Mucosa of stomach (tissue), 1 donor: ENCODE data around the gene UNC5C.

ENCODE experiments used
- H3K27me3 ChIP-seq: one replicate; pipeline ENCODE4 v1.7.0; 2013; ENCODE audit warnings: mild to moderate bottlenecking, low read length; ENCODE audit not compliant: control insufficient read depth, insufficient read depth
- H3K36me3 ChIP-seq: one replicate; pipeline ENCODE4 v1.7.0; 2013; ENCODE audit warnings: low read length; ENCODE audit not compliant: control insufficient read depth, insufficient read depth
- H3K4me1 ChIP-seq: one replicate; pipeline ENCODE4 v1.7.0; 2013; ENCODE audit warnings: mild to moderate bottlenecking, low read length; ENCODE audit not compliant: control insufficient read depth, insufficient read depth
- H3K4me3 ChIP-seq: one replicate; pipeline ENCODE4 v1.7.0; 2013; ENCODE audit warnings: low read length
- H3K9ac ChIP-seq: one replicate; pipeline ENCODE4 v1.7.0; 2013; ENCODE audit warnings: mild to moderate bottlenecking, low read length, moderate library complexity
- H3K9me3 ChIP-seq: one replicate; pipeline ENCODE4 v1.7.0; 2013; ENCODE audit warnings: mild to moderate bottlenecking, low read length, moderate library complexity; ENCODE audit not compliant: control insufficient read depth
- donor health status: Pancreatic carcinoma.

UNC5C gene

DNA sequence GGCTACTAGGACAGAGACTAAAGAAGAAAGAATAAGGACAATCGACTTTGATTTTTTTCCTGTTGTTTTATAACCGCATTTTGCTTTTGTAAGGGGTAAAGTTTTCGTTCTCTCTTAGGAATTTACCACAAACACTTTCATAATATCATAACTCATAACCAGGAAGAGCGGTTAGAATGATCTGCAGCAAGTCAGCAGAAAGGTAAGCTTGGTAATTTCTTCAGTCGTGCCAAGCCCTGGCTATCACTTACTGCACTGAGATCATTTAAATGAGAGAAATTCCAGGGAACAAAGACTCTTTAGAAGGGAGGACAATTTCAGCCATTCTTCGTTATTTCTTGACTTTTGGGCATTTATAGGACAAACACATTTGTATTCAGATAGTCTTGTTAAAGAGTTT is 258.1 kb downstream of the UNC5C start:
- Histone ChIP-seq H3K36me3 (no peaks in the 10 kb centered on the region), H3K27me3 (no peaks in the 10 kb centered on the region), H3K9me3 (no peaks in the 10 kb centered on the region), H3K4me3 (no peak overlapping the region), H3K4me1 (no peaks in the 10 kb centered on the region), H3K9ac (no peak overlapping the region)

GRCh38 chr4:95289028-95289634 is 259.6 kb downstream of the UNC5C start:
- H3K36me3 ChIP-seq, result no peaks in the 10 kb centered on the region
- H3K4me1 ChIP-seq, result no peaks in the 10 kb centered on the region

DNA sequence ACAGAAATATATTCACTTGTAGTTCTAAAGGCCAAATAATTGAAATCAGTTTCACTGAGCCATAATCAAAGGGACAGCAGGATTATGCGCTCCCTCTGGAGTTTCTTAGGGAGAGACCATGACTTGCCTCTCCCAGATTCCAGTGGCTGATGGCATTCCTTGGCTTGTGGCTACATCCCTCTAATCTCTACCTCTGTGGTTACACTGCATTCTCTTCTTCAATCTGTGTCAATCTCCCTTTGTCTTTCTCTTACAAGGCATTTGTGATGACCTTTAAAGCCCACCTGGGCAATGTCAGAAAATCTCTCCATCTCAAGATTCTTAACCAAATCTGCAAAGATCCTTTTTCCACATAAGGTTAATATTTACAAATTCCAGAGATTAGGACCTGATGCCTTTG is 260.2 kb downstream of the UNC5C start:
- no peak overlapping the region for H3K9ac ChIP-seq
- no peaks in the 10 kb centered on the region for H3K27me3 ChIP-seq
- no peak overlapping the region for H3K4me3 ChIP-seq
- no peaks in the 10 kb centered on the region for H3K4me1 ChIP-seq
- H3K36me3 ChIP-seq, result no peaks in the 10 kb centered on the region
- no peaks in the 10 kb centered on the region for H3K9me3 ChIP-seq

More at GRCh38 chr4:95289028-95289634, 259.6 kb downstream of the UNC5C start:
- Histone ChIP-seq H3K4me3 (no peak overlapping the region), H3K9me3 (no peaks in the 10 kb centered on the region), H3K27me3 (no peaks in the 10 kb centered on the region), H3K9ac (no peak overlapping the region)

GRCh38 chr4:95285797-95286196 is 263.0 kb downstream of the UNC5C start:
- H3K9ac ChIP-seq, result no peak overlapping the region

GRCh38 chr4:95284655-95285054 is 264.1 kb downstream of the UNC5C start:
- Histone ChIP-seq H3K4me3 (no peak overlapping the region), H3K36me3 (no peaks in the 10 kb centered on the region), H3K9me3 (no peaks in the 10 kb centered on the region), H3K27me3 (no peaks in the 10 kb centered on the region), H3K9ac (no peak overlapping the region), H3K4me1 (no peaks in the 10 kb centered on the region)

More at GRCh38 chr4:95285797-95286196, 263.0 kb downstream of the UNC5C start:
- Histone ChIP-seq H3K36me3 (no peaks in the 10 kb centered on the region), H3K9me3 (no peaks in the 10 kb centered on the region), H3K27me3 (no peaks in the 10 kb centered on the region), H3K4me3 (no peak overlapping the region), H3K4me1 (no peaks in the 10 kb centered on the region)

DNA sequence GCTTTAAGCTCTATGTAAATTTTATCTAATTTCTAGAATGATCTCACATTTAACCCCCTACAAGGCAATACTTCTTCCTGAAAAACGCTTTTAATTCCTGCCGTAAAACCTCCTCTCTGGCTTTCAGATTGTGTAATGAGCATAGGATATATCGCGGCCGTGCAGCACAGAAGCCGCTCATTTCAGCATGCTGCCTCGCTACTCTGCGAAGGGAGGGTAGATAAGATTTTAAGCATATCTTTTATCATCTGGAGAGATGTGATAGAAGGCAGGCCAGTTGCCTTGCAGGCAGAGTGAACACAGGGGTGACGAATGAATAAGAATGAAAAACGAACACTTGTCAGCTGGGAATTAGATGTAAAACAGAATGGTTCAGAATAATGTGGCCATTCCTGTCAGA is 265.5 kb downstream of the UNC5C start:
- Histone ChIP-seq H3K9ac (no peak overlapping the region), H3K36me3 (no peaks in the 10 kb centered on the region), H3K9me3 (no peaks in the 10 kb centered on the region)

DNA sequence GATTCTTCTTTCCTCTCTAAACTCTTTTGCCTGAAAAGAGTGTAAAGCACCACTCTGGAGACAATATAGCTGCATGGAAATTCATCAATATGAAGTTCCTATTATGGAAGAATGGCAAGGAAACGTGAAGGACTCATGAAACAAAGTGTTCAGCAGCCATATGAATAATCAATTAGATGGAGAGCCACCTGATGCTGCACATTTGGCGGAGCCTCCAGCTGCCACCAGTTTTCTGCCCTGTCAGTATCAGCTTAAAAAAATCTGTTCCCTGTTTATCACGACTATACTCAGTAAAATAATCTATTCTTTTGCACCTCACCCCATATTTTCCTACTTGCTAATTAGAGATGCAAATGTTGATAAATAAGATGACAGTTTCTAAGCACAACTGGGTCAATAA is 276.0 kb downstream of the UNC5C start:
- Histone ChIP-seq H3K36me3 (no peaks in the 10 kb centered on the region), H3K9ac (no peak overlapping the region), H3K4me3 (no peak overlapping the region), H3K9me3 (no peaks in the 10 kb centered on the region), H3K27me3 (no peaks in the 10 kb centered on the region), H3K4me1 (no peaks in the 10 kb centered on the region)

More for the DNA sequence above, 265.5 kb downstream of the UNC5C start:
- Histone ChIP-seq H3K27me3 (no peaks in the 10 kb centered on the region), H3K4me3 (no peak overlapping the region), H3K4me1 (no peaks in the 10 kb centered on the region)

- H3K4me1 ChIP-seq, result no peaks in the 10 kb centered on the region
- no peak overlapping the region for H3K4me3 ChIP-seq
- no peaks in the 10 kb centered on the region for H3K36me3 ChIP-seq
- no peaks in the 10 kb centered on the region for H3K27me3 ChIP-seq
- H3K9me3 ChIP-seq, result no peaks in the 10 kb centered on the region
- no peak overlapping the region for H3K9ac ChIP-seq
Observed at GRCh38 chr4:95272036-95272435, 276.7 kb downstream of the UNC5C start.

DNA sequence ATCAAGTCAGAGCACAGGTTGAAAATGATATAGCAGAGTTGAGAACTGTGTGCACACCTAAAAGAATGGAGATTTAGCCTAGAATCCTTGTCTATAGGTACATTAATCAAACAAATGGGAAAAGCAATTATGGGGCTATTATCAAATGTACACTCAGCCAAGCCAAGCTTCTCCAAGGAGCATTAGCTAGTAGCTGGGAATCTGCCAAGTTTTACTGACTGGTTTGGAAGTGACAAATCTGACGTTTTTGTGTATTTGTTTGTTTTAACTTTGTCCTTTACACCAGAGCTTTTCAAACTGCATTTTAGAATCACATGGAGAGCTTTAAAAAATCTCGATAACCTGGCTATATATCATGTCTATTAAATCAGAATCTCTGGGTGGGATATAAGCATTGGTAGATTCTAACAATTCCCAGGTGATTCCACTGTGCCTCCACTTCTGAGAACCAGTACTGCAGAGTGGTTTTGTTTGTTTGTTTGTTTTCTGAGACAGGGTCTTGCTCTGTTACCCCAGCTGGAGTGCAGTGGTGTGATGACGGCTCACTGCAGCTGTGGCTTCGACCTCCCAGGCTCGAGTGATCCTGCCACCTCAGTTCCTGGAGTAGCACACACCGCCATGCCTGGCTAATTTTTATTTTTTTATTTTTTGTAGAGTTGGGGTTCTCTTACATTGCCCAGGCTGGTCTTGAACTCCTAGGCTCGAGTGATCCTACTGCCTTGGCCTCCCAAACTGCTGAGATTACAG is 279.8 kb downstream of the UNC5C start:
- no peak overlapping the region for H3K4me3 ChIP-seq
- no peaks in the 10 kb centered on the region for H3K27me3 ChIP-seq
- H3K9ac ChIP-seq, result no peak overlapping the region
- no peaks in the 10 kb centered on the region for H3K9me3 ChIP-seq
- H3K4me1 ChIP-seq, result no peaks in the 10 kb centered on the region
- H3K36me3 ChIP-seq, result no peaks in the 10 kb centered on the region

DNA sequence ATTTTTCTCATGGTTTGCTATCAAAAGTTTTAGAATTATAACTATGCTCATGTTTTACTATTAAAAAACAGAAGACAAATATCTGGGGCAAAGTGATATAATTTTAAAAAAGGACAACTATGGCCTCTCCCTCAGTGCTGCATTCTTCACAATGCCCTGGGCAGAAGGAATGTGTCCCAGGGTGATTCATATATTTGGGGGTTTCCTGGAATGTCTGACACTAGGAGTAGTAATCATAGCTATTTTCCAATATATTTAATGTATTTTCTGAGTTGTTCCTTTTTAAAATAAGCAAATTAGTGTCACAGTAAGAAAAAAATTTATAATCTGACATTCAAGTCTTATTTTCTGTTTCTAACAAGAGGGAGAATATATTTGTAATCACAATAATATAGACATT is 281.7 kb downstream of the UNC5C start:
- H3K4me3 ChIP-seq, result no peak overlapping the region
- no peaks in the 10 kb centered on the region for H3K9me3 ChIP-seq
- no peaks in the 10 kb centered on the region for H3K27me3 ChIP-seq
- H3K9ac ChIP-seq, result no peak overlapping the region
- no peaks in the 10 kb centered on the region for H3K36me3 ChIP-seq
- H3K4me1 ChIP-seq, result no peaks in the 10 kb centered on the region

DNA sequence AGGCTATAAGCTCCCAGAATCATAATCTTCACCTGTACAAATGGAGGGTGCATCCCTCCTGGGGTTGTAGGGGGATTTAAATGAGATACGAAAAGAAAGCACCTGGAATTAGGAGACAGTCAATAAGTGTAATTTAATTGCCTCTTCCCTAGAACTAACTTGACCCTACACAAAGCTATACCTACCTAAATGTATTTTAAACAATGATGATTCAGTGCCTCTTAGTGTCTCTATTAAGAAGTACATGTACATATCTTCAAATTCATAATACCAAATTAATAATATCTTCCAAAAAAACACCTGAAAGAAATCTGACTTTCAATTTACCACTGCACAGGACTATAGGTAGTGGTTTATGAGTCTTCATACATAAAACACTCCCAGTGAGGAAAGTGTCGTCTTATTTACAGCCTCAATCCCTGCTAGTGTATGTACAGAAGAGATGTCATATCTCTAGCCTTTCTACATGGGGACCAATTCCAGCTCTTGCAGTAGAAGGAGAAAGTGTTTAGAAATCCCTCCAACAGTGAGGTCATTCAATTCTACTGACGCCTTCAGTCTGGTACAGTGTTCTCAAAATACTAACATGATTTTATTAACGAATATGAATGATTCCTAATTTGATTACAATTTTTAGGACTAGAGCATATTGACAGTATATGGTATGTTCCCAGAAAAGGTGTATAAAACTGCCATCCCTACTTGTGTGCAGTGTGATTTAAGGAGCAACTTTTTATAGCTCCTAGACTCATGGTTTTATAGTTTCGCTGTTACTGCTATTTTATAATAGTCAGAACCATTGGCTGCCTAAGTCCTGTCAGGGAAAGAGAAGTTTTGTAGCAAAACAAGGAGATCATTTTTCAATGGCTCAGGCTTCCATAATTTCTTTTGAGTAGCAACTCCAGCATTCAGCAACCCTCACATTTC is 282.7 kb downstream of the UNC5C start:
- H3K9me3 ChIP-seq, result no peaks in the 10 kb centered on the region
- H3K36me3 ChIP-seq, result no peaks in the 10 kb centered on the region
- H3K27me3 ChIP-seq, result no peaks in the 10 kb centered on the region
- no peak overlapping the region for H3K9ac ChIP-seq
- no peaks in the 10 kb centered on the region for H3K4me1 ChIP-seq
- H3K4me3 ChIP-seq, result no peak overlapping the region

DNA sequence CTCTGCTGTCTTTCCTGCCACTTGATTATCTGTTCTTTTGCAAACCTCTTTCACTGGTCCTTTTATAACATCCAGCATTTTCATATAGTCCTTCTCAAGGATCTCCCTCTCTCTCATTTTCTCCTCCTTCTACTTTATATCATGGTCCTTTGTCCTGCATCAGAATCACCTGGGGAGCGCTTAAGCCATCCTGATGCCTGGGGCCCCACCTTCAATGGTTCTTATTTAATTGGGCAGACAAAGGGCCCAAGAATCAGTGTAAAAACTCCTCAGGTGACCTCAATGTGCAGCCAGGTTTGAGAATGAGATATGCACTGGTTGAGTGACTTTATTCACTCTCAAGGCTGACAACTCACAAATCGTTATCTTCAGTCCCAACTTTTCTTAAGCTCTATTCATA is 283.9 kb downstream of the UNC5C start:
- H3K36me3 ChIP-seq, result no peaks in the 10 kb centered on the region
- no peaks in the 10 kb centered on the region for H3K27me3 ChIP-seq
- H3K4me1 ChIP-seq, result no peaks in the 10 kb centered on the region
- H3K9me3 ChIP-seq, result no peaks in the 10 kb centered on the region
- no peak overlapping the region for H3K4me3 ChIP-seq
- H3K9ac ChIP-seq, result no peak overlapping the region
